Keratinocyte (primary cell): Measurements from ENCODE around the gene FOCAD. TPM values are rescaled to one million over a fixed set of nuclear protein-coding genes. Genes with fewer than 3 reads are reported as not detected.
"Not testable (repeated sequence)": the region's sequence is repeated elsewhere in the genome, so short reads cannot be mapped to it uniquely, and the experiment has no call there.

Source experiments
- DNase-seq: peaks from one replicate; pipeline ENCODE4 v3.0.0-alpha.2; 2011; ENCODE audit warnings: low read depth, missing footprints, low spot score
- FAIRE-seq: peaks from 2 replicates; lab custom pipeline; 2011; peaks lifted over from hg19 to GRCh38; lab: Jason Lieb, UNC
- H2AFZ ChIP-seq: 2 replicates; pipeline ENCODE4 v1.6.0; 2012; ENCODE audit warnings: low read length, control low read depth, inconsistent platforms; ENCODE audit not compliant: control insufficient read depth
- H3K27ac ChIP-seq: 2 replicates; pipeline ENCODE4 v1.5.1; 2011; ENCODE audit warnings: low read length; ENCODE audit not compliant: control insufficient read depth, insufficient read depth
- H3K27me3 ChIP-seq: 3 replicates; pipeline ENCODE4 v1.6.0; 2011; ENCODE audit warnings: low read length; ENCODE audit not compliant: control insufficient read depth, insufficient read depth; ENCODE audit errors: extremely low read depth
- H3K36me3 ChIP-seq, 2 experiments: 2 replicates in 1 of 2; 3 replicates in 1 of 2; pipeline ENCODE4 v1.5.1; 2011; ENCODE audit warnings: low read length in 2 of 2, mild to moderate bottlenecking in 1 of 2; ENCODE audit not compliant: control insufficient read depth in 2 of 2, insufficient read depth in 2 of 2; ENCODE audit errors: extremely low read depth in 1 of 2
- H3K4me1 ChIP-seq: 3 replicates; pipeline ENCODE4 v1.5.1; 2011; ENCODE audit warnings: low read length; ENCODE audit not compliant: control insufficient read depth, insufficient read depth; ENCODE audit errors: extremely low read depth
- H3K4me2 ChIP-seq: 3 replicates; pipeline ENCODE4 v1.6.0; 2011; ENCODE audit warnings: low read depth, low read length; ENCODE audit not compliant: control insufficient read depth, insufficient read depth; ENCODE audit errors: extremely low read depth
- H3K4me3 ChIP-seq, 3 experiments: fragments of 200-600 bp in 1 of 3; sonication (generic) in 1 of 3; 2 replicates in 2 of 3; 3 replicates in 1 of 3; pipeline ENCODE4 v1.5.1; 2011 to 2016; ENCODE audit warnings: low read length in 3 of 3, mild to moderate bottlenecking in 3 of 3, control low read depth in 2 of 3, inconsistent platforms in 1 of 3, low read depth in 1 of 3, mixed read lengths in 1 of 3, mixed run types in 1 of 3, moderate library complexity in 1 of 3; ENCODE audit not compliant: control insufficient read depth in 2 of 3, insufficient read depth in 2 of 3; ENCODE audit errors: extremely low read depth in 1 of 3
- H3K79me2 ChIP-seq: 2 replicates; pipeline ENCODE4 v1.6.0; 2012; ENCODE audit warnings: low read length; ENCODE audit not compliant: control insufficient read depth, insufficient read depth
- H3K9ac ChIP-seq: 3 replicates; pipeline ENCODE4 v1.6.0; 2011; ENCODE audit warnings: low read length; ENCODE audit not compliant: control insufficient read depth, insufficient read depth; ENCODE audit errors: extremely low read depth
- H3K9me1 ChIP-seq: 3 replicates; pipeline ENCODE4 v1.6.0; 2011; ENCODE audit warnings: low read length; ENCODE audit not compliant: control insufficient read depth, insufficient read depth; ENCODE audit errors: extremely low read depth
- H3K9me3 ChIP-seq: 2 replicates; pipeline ENCODE4 v1.5.1; 2012; ENCODE audit warnings: low read depth, low read length; ENCODE audit not compliant: control insufficient read depth
- H4K20me1 ChIP-seq: 3 replicates; pipeline ENCODE4 v1.6.0; 2011; ENCODE audit warnings: low read length; ENCODE audit not compliant: control insufficient read depth, insufficient read depth; ENCODE audit errors: extremely low read depth
- CTCF ChIP-seq, 3 experiments: IDR thresholded peaks in 1 of 3; conservative IDR thresholded peaks in 1 of 3; optimal IDR thresholded peaks in 1 of 3; 2 replicates in 2 of 3; 3 replicates in 1 of 3; pipeline versions ENCODE3 to v1.5.1; 2011; ENCODE audit warnings: low read length in 3 of 3, mild to moderate bottlenecking in 3 of 3, moderate library complexity in 2 of 3, control low read depth in 1 of 3, inconsistent platforms in 1 of 3; ENCODE audit not compliant: insufficient read depth in 2 of 3; ENCODE audit errors: extremely low read depth in 1 of 3
- EZH2 ChIP-seq: IDR thresholded peaks from one replicate; pipeline ENCODE4 v1.6.1; 2012; ENCODE audit warnings: inconsistent platforms, mild to moderate bottlenecking, low read length, moderate library complexity
- dilution Hi-C: fragments of 300-500 bp; cut with MboI; formaldehyde crosslinking; loops from one replicate; pipeline ENCODE4 v1.7.0; 2020; ENCODE audit warnings: low sequenced_read_pairs; ENCODE audit not compliant: extremely low pct_ligation_motif_present
- polyA plus RNA-seq, 5 experiments: library from polyadenylated mRNA; depleted of rRNA in 3 of 5; stranded (reverse) in 3 of 5; stranded (forward) in 1 of 5; unstranded in 1 of 5; fragments of >200 nt; gene quantifications; 1 replicate in 1 of 5; 2 replicates in 3 of 5; 3 replicates in 1 of 5; pipeline versions ENCODE4 v1.2.1 to v1.2.3, GENCODE V29; 2011 to 2012; ENCODE audit warnings: missing spikeins in 2 of 5, low read depth in 1 of 5, low replicate concordance in 1 of 5

FOCAD gene
- polyA plus RNA-seq, 1 donor (not counting 4 experiments of a cell fraction or from before 2014, with no cell fraction given), result 33.1 TPM

- Histone ChIP-seq H3K9me3 (no peaks in the 10 kb centered on the region), H3K9ac (no peak overlapping the region), H3K4me2 (no peak overlapping the region), H2AFZ (no peak overlapping the region), H3K4me1 (no peaks in the 10 kb centered on the region), H3K9me1 (no peaks in the 10 kb centered on the region), H3K36me3 (no peaks in the 10 kb centered on the region), H3K4me3 (no peak overlapping the region), H3K79me2 (no peaks in the 10 kb centered on the region), H3K27ac (no peak overlapping the region), H4K20me1 (no peaks in the 10 kb centered on the region), H3K27me3 (no peaks in the 10 kb centered on the region)
- dilution Hi-C loops, result no loop called here
- DNase-seq (no peak), FAIRE-seq (no peak)
- TF ChIP-seq CTCF (optimal IDR thresholded peaks at IDR 0.05 in 1 of 3, IDR thresholded peaks at IDR 0.05 in 1 of 3, conservative IDR thresholded peaks at IDR 0.05 in 1 of 3; ENCODE audit: extremely low read depth in 1 of 3, insufficient read depth in 2 of 3, low read length in 3 of 3) (no peak), EZH2 (no peak)
These were observed 32.1 kb upstream of the FOCAD start for GRCh38 chr9:20651939-20652338.

- DNase-seq, H3K27ac ChIP-seq, H3K9me1 ChIP-seq, H3K9me3 ChIP-seq, dilution Hi-C loops, H3K36me3 ChIP-seq, H3K4me1 ChIP-seq, H4K20me1 ChIP-seq, H3K79me2 ChIP-seq, FAIRE-seq, H3K27me3 ChIP-seq: not testable (repeated sequence)
- H3K4me2 ChIP-seq, result peak overlapping the region; percentile 66
- H2AFZ ChIP-seq, result peak overlapping the region; percentile 88
- H3K9ac ChIP-seq, result peak overlapping the region; percentile 73
- H3K4me3 ChIP-seq, result peak overlapping the region; percentile 40 to 72 (median 68)
These were observed 25.8 kb upstream of the FOCAD start for GRCh38 chr9:20658246-20658667.
